Measurements from ENCODE around the gene OR6B1. TPM values are rescaled to one million over a fixed set of nuclear protein-coding genes. Genes with fewer than 3 reads are reported as not detected.

Gene OR6B1
- total RNA-seq: not detected

DNA sequence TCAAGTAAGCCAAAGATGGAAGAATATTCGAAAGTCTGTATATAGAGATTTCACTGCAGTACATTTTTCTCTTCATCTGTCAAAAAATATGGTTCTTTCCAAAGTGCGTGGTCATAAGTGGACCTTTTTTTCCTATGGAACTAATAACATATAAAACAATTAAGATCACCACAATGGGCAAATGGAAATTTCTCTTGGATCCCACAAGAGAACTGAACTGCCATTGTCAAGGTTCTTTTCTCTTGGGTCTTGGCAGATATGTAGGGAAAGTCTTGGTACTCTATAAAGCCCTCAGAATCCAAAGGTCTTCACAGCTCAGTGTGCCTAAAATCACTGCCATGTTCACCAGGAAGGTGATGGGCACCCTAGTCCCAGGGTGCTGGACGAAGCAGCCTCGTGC is at the start of gene OR6B1:
OR6B1 (plus strand) TSS at position 301 of the 400 bp plus-strand sequence. CDS start 3,677 bp downstream, outside the sequence.
- ATAC-seq (no peak), DNase-seq (no peak)
- no peak within 1 kb of the TSS for H3K4me3 ChIP-seq
- peaks cover 5% of the 10 kb centered on the region for H3K4me1 ChIP-seq
- TF ChIP-seq, protein P1, sequence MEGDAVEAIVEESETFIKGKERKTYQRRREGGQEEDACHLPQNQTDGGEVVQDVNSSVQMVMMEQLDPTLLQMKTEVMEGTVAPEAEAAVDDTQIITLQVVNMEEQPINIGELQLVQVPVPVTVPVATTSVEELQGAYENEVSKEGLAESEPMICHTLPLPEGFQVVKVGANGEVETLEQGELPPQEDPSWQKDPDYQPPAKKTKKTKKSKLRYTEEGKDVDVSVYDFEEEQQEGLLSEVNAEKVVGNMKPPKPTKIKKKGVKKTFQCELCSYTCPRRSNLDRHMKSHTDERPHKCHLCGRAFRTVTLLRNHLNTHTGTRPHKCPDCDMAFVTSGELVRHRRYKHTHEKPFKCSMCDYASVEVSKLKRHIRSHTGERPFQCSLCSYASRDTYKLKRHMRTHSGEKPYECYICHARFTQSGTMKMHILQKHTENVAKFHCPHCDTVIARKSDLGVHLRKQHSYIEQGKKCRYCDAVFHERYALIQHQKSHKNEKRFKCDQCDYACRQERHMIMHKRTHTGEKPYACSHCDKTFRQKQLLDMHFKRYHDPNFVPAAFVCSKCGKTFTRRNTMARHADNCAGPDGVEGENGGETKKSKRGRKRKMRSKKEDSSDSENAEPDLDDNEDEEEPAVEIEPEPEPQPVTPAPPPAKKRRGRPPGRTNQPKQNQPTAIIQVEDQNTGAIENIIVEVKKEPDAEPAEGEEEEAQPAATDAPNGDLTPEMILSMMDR (IDR thresholded peaks at IDR 0.05): no peak
- TF ChIP-seq POLR2A (IDR thresholded peaks at IDR 0.05): no peak
- no peaks in the 10 kb centered on the region for H3K36me3 ChIP-seq (replicated peaks in 1 of 2; ENCODE audit: insufficient read depth in 1 of 2, low read depth in 2 of 2)
- H3K9me3 ChIP-seq: no peaks in the 10 kb centered on the region
- H3K27me3 ChIP-seq: no peaks in the 10 kb centered on the region
- 86 to 88% methylated on average over 4 of the region's 4 CpGs for WGBS, 2 donors
- intact Hi-C loops (cut with DNase I): no loop called here
- no peak within 1 kb of the TSS for H3K27ac ChIP-seq

DNA sequence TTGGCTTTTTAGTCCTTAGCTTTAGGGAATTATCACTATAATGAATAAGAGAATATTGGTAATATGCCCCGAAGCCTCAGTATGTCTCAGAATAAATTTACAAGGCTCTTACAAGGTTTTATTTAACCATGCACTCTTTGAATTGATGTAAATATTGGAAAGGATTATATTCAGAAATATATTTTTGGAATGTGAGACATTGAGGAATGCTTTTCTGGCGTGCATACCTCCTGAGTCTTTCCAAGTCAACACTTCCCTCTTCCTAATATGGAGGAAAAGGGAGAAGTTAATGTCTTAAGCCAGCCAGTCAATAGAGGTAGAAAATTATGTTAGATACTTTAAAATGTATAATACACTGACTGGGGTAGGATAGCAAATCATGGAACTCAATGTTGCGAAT is 46.7 kb upstream of the OR6B1 start:
- H3K4me1 ChIP-seq: no peaks in the 10 kb centered on the region
- no peak overlapping the region for H3K27ac ChIP-seq
- 80 to 82% methylated on average over 3 of the region's 3 CpGs for WGBS, 2 donors
- no peak for ATAC-seq
- no peak for DNase-seq
- TF ChIP-seq POLR2A (IDR thresholded peaks at IDR 0.05): no peak
- TF ChIP-seq, protein P1 (IDR thresholded peaks at IDR 0.05): no peak
- no peak overlapping the region for H3K4me3 ChIP-seq
- H3K36me3 ChIP-seq (replicated peaks in 1 of 2; ENCODE audit: insufficient read depth in 1 of 2, low read depth in 2 of 2): no peaks in the 10 kb centered on the region
- H3K9me3 ChIP-seq: no peaks in the 10 kb centered on the region
- intact Hi-C loops (cut with DNase I): no loop called here
- H3K27me3 ChIP-seq: no peaks in the 10 kb centered on the region

DNA sequence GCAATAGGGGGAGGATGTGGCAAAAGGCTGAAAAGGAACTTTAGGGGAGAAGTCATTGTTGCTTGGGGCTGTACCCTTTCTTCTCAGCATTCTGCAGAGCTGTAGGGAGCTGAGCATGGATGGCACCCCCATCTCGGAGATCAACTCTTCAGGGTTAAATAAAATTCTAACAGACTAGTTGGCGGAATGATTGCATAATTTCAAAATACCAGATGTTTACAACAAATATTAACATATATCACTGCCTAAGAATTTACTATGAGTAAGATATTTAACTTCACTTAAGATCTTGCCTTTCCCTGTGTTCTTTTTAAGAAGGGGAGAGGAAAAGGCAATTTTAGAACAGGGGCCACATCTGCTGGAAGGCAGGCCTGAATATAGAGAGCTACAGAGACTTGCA is 46.0 kb upstream of the OR6B1 start:
- Histone ChIP-seq H3K4me1 (no peaks in the 10 kb centered on the region), H3K27me3 (no peaks in the 10 kb centered on the region), H3K27ac (no peak overlapping the region), H3K4me3 (no peak overlapping the region), H3K36me3 (replicated peaks in 1 of 2; ENCODE audit: insufficient read depth in 1 of 2, low read depth in 2 of 2) (no peaks in the 10 kb centered on the region), H3K9me3 (no peaks in the 10 kb centered on the region)
- DNase-seq (no peak), ATAC-seq (no peak)
- 52 to 63% methylated on average over 2 of the region's 2 CpGs for WGBS, 2 donors
- TF ChIP-seq, protein P1 (IDR thresholded peaks at IDR 0.05): no peak
- no peak for TF ChIP-seq POLR2A (IDR thresholded peaks at IDR 0.05)
- intact Hi-C loops (cut with DNase I): no loop called here

DNA sequence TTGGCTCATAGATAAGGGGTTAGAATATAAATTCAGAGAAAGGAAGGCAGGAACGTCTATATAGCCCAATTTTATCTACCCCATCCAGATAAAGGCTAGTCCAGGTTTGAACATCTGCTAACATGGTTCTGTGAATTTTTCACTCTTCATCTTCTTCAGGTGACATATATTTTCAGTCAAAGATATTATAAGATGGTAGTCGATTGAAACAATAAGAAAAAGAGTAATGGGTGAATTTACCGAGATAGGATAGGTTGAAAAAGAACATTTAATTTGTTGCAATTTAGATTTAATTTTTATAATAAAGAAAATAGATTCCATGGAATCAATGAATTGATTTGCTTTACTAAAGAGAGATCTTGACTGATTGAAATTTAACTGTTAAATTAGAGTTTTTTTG is 45.6 kb upstream of the OR6B1 start, which contains the start of gene OR2F1:
OR2F1 (plus strand) TSS at position 301 of the 400 bp plus-strand sequence. CDS start 5,127 bp downstream, outside the sequence.
- H3K9me3 ChIP-seq: no peaks in the 10 kb centered on the region
- H3K36me3 ChIP-seq (replicated peaks in 1 of 2; ENCODE audit: insufficient read depth in 1 of 2, low read depth in 2 of 2): no peaks in the 10 kb centered on the region
- intact Hi-C loops (cut with DNase I): no loop called here
- no peak within 1 kb of the TSS for H3K4me3 ChIP-seq
- DNase-seq: no peak
- H3K27me3 ChIP-seq: no peaks in the 10 kb centered on the region
- no peaks in the 10 kb centered on the region for H3K4me1 ChIP-seq
- no peak for ATAC-seq
- 66 to 70% methylated on average over 3 of the region's 3 CpGs for WGBS, 2 donors
- TF ChIP-seq POLR2A (IDR thresholded peaks at IDR 0.05): no peak
- TF ChIP-seq, protein P1 (IDR thresholded peaks at IDR 0.05): no peak
- H3K27ac ChIP-seq: no peak within 1 kb of the TSS

DNA sequence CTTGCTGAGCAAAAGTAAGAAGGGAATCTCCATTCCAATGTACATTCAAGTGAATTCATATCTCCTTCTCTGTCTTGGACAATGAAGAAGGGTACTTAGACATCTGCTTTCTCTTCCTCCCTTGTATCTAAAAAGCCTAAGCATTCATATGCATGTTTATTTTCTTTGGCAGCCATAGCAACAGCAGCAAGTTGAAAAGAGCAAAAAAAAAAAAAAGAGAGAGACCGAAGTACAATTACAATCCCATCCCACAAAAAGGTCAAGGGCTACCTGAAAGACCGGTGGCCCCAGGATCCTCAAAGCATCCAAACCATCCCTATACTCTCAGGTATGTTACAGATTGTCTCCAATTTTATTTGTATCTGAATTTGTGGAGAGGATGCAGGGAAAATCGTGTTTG is 41.3 kb upstream of the OR6B1 start:
- Histone ChIP-seq H3K27ac (no peak overlapping the region), H3K4me3 (no peak overlapping the region), H3K36me3 (replicated peaks in 1 of 2; ENCODE audit: insufficient read depth in 1 of 2, low read depth in 2 of 2) (no peaks in the 10 kb centered on the region), H3K4me1 (no peaks in the 10 kb centered on the region), H3K27me3 (no peaks in the 10 kb centered on the region), H3K9me3 (no peaks in the 10 kb centered on the region)
- TF ChIP-seq, protein P1 (IDR thresholded peaks at IDR 0.05): no peak
- TF ChIP-seq POLR2A (IDR thresholded peaks at IDR 0.05): no peak
- no peak for DNase-seq
- no peak for ATAC-seq
- intact Hi-C loops (cut with DNase I): no loop called here
- 62 to 72% methylated on average over 3 of the region's 3 CpGs for WGBS, 2 donors

All from body of pancreas (tissue), 4 donors.